GM12892 (cell line): Measurements from ENCODE around the gene CDKN1B.

Experiments used
- POLR2AphosphoS5 ChIP-seq: IDR thresholded peaks from 2 replicates; pipeline ENCODE4 v1.6.1; 2011; ENCODE audit warnings: low read depth, low read length, control low read depth
- TAF1 ChIP-seq: IDR thresholded peaks from 2 replicates; pipeline ENCODE4 v1.6.1; 2011; ENCODE audit warnings: low read depth, mild to moderate bottlenecking, control low read depth, low read length, borderline replicate concordance

DNA sequence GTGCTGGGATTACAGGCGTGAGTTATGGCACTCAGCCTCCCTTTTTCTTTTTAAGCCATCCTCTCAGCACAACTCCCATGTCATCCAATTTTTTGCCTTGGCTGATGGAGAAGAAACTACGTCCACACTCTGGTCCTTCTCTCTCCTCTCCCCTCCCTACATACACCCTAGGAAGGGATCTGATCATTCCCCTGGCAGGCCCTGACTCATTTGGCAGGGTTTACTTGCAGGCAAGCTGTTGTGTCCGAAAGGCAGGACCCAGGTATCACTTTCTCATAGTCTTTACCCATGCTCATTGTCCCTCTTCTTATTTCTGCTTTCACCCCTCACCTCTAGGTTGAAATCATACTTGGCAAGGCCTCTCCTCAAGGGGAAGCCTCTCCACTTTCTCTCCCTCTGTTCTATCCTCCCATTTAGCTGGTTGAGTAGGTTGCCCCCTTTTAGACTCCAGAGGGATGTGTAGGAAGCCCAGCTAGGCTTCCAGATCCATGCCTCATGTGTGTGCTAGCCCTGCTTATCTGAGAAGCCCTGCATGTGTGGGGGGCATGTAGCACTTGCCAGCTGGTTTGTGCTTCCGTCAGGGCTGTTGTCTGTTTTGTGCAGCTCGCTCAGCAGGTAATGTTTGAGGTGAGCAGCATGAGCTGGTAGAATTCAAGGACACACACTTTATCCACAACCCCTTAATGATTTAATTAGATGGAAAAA lies 36.0 kb upstream of the CDKN1B start:
- TF ChIP-seq POLR2AphosphoS5 (no peak), TAF1 (no peak)
